Measurements from ENCODE around the gene ZNF473.

ZNF473 gene

DNA sequence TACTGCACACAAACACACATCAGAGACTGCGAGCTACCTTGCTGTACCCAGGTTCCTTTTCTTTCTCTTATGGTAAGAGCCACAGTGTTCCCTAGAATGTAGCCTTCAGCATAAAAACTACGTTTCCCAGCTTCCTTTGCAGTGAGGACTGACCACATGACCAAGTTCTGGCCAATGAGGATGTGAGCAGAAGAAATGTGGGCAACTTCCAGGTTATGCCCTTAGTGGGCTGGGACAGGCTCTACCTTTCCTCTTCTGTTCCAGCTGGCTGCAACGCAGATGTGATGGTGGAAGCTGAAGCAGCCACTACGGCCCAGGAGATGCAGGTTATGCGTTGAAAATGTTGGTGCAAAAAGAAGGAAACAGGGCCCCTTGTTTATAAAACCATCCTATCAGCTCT, 28.1 kb upstream of the ZNF473 start:
- TF ChIP-seq, protein P1, sequence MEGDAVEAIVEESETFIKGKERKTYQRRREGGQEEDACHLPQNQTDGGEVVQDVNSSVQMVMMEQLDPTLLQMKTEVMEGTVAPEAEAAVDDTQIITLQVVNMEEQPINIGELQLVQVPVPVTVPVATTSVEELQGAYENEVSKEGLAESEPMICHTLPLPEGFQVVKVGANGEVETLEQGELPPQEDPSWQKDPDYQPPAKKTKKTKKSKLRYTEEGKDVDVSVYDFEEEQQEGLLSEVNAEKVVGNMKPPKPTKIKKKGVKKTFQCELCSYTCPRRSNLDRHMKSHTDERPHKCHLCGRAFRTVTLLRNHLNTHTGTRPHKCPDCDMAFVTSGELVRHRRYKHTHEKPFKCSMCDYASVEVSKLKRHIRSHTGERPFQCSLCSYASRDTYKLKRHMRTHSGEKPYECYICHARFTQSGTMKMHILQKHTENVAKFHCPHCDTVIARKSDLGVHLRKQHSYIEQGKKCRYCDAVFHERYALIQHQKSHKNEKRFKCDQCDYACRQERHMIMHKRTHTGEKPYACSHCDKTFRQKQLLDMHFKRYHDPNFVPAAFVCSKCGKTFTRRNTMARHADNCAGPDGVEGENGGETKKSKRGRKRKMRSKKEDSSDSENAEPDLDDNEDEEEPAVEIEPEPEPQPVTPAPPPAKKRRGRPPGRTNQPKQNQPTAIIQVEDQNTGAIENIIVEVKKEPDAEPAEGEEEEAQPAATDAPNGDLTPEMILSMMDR (IDR thresholded peaks at IDR 0.05; ENCODE audit: low read depth, low read length, missing control alignments), result no peak
- no peak for DNase-seq (ENCODE audit: low read depth)
- no peak overlapping the region for H3K4me3 ChIP-seq (ENCODE audit: low read depth, low read length)

DNA sequence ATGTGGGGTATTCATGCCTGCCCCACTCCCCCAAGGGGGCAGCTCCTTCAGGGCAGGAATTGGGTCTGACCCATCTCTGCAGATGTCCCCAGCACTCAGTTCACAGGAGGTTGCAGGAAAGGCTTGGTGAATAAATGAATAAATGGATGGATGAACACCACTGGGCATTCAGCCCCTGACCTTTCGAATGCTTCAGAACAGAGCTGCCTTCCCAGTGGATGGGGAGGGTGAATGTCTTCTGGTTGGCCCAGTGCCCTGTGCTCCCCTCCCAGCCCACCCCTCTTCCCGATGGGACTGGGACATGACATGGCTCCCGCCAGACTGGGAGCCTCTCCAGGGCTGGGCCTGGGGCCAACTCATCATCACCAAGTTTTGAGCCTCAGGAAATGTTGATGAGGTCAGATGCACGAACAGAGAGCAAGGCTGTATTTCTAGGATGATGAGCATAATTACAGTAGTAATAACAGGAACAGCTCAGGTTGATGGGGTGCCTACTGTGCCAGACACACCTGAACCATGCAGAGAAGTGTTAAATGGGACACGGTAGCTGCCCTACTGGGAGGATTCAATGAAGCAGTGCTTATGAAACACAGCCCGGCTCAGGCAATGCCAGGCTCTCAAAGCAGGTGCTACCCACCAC, 26.3 kb upstream of the ZNF473 start:
- no peak overlapping the region for H3K4me3 ChIP-seq (ENCODE audit: low read depth, low read length)
- no peak for DNase-seq (ENCODE audit: low read depth)
- TF ChIP-seq, protein P1 (IDR thresholded peaks at IDR 0.05; ENCODE audit: low read depth, low read length, missing control alignments), result no peak

DNA sequence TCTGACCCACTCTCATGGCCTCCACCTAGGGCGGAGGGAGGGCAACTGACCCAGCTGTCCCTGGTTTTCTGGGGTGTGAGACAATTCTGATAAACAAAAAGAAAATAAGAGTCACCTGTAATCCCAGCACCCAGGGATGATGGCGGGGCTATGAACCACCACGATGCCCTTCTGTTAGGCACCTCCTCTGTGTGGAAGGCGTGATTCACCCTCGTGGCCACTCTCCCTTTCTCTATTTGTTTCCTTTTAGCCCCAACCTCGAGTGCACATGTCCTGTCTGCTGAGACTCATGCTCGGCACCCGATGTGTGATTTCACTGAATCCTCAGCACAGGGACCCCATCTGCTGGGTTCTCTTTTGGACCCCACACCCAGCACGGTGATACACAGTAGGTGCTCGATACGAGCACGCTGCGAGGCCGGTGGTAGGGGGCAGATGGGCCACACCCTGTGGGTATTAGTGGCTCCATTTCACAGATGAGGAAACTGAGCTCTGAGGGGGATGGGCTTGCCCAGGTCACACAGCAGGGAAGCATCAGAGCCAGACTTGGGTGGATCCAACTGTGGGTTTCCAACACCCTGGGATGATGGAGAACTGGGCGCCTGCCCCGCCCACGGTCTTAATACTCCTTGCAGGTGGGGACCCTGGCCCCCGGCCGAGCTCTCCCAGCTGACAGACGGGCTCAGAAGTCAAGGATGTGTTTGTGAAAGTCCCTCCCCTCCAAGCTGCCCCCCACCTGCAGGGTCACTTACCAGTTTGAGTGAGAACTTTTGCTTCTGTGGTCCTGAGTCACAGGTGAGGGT, 25.6 kb upstream of the ZNF473 start:
- TF ChIP-seq, protein P1 (IDR thresholded peaks at IDR 0.05; ENCODE audit: low read depth, low read length, missing control alignments), result no peak

DNA sequence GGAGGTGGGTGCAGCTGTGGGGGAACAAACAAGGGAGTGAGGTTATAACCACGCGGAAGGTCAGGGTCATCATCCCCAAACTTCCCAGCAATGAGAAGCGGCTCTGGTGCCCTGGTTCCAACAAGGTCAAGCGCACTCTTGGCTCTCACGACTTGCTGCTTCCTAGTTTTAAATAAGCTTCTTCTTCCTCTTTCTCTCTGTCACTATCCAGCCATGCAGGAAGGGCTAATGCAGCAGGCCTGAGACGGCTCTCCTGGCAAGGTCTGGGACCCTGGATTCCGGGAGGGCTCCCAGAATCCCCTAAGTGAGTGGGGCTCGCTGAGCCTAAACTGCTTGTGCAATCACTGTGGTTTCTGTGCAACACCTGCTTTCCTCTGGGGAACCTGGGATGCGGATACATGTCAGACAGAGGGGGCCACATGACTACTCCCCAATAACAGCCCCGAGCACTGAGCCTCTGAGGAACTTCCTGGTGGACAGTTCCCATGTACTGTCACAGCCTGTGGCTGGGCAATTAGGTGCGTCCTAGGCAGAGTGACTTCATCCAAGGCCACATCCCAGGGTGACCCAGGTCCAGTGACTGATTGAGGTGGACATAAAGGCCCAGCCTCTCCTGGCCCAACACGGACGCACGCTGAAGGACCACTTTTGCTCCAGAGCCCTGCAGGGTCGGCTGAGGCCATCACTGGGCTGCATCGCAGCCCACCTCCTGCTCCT, 24.8 kb upstream of the ZNF473 start:
- TF ChIP-seq, protein P1 (IDR thresholded peaks at IDR 0.05; ENCODE audit: low read depth, low read length, missing control alignments), result no peak

More for the DNA sequence above, 25.6 kb upstream of the ZNF473 start:
- H3K4me3 ChIP-seq (ENCODE audit: low read depth, low read length), result no peak overlapping the region
- DNase-seq (ENCODE audit: low read depth), result no peak

DNA sequence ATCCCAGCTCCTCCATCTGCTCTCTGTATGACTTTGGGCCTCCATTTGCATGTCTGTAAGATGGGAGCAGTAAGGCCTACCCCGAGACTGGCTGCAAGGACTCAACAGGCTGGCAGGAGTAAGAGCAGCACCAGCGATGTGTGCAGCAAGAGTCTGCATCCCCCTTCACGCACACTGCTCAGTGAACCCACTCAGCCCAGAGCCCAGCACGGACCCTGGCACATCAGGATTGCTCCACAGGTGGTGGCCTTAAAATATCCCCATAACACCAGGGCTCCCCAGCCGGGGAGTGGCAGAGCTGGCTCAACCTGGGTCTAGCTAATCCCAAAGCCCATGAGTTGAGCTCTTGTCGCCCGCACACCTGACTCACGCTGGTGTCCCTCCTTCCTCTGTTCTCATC, 24.0 kb upstream of the ZNF473 start:
- DNase-seq (ENCODE audit: low read depth), result no peak
- no peak overlapping the region for H3K4me3 ChIP-seq (ENCODE audit: low read depth, low read length)
- TF ChIP-seq, protein P1 (IDR thresholded peaks at IDR 0.05; ENCODE audit: low read depth, low read length, missing control alignments), result no peak

More for the DNA sequence above, 24.8 kb upstream of the ZNF473 start:
- H3K4me3 ChIP-seq (ENCODE audit: low read depth, low read length), result no peak overlapping the region
- no peak for DNase-seq (ENCODE audit: low read depth)

DNA sequence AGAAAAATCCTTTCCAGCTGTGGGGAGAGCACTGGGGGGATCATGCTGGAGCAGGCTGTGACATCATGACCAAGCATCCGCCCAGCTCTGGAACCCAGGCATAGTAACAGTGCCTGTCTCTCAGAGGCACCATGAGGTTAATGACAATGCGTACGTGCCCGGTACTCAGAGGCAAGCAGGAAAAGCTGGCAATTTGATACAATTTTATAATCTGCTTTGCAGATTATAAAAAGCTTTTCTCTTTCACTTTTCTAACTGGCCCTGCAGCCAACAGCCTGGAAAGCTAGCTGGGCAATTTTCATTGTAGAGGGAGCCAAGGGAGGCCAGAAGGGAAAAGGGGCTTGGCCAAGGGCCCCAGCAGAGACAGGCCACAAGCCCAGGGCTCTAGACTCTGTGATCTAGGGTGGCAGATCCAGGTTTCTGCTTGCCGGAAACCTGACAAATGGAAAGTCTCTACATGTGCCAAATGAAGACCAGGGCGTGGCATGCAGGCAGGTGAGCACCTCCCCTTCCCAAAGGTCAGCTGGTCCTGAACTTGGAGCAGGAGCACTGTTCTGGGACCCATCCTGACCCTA, 23.3 kb upstream of the ZNF473 start:
- H3K4me3 ChIP-seq (ENCODE audit: low read depth, low read length), result no peak overlapping the region
- no peak for DNase-seq (ENCODE audit: low read depth)
- TF ChIP-seq, protein P1 (IDR thresholded peaks at IDR 0.05; ENCODE audit: low read depth, low read length, missing control alignments), result no peak
